HEK293 (cell line): Measurements from ENCODE around the gene RASD1.

ENCODE experiments used
- CTCF ChIA-PET: fragments of 350-600 bp; formaldehyde crosslinking; extraction: SDS; loops from one replicate; lab custom pipeline; 2021; ENCODE audit warnings: antibody characterized with exemption; lab: Yijun Ruan, JAX
- POLR2A ChIA-PET: fragments of 300-600 bp; formaldehyde crosslinking; extraction: SDS; loops from one replicate; lab custom pipeline; 2020; ENCODE audit warnings: antibody characterized with exemption, inconsistent platforms; lab: Yijun Ruan, JAX
- H3K27ac ChIP-seq: fragments of 200-500 bp; sonication (Bioruptor generic); 2 replicates; pipeline ENCODE4 v1.5.1; 2014; ENCODE audit warnings: low read depth, low read length, control low read depth, inconsistent platforms; ENCODE audit errors: extremely low read depth
- H3K36me3 ChIP-seq, 2 experiments: fragments of 200-500 bp in 1 of 2; sonication (Bioruptor generic) in 1 of 2; 1 replicate in 1 of 2; 2 replicates in 1 of 2; pipeline ENCODE4 v1.5.1; 2014 to 2017; ENCODE audit warnings: inconsistent platforms in 2 of 2, low read length in 2 of 2; ENCODE audit not compliant: control insufficient read depth in 2 of 2, insufficient read depth in 1 of 2
- H3K4me1 ChIP-seq: fragments of 200-500 bp; sonication (Bioruptor generic); 2 replicates; pipeline ENCODE4 v1.5.1; 2014; ENCODE audit warnings: mild to moderate bottlenecking, low read length, inconsistent platforms; ENCODE audit not compliant: control insufficient read depth, insufficient read depth
- H3K4me3 ChIP-seq: 2 replicates; pipeline ENCODE4 v1.5.1; 2011; ENCODE audit warnings: low read depth, mild to moderate bottlenecking, control low read depth, low read length, moderate library complexity
- H3K9me3 ChIP-seq: fragments of 200-500 bp; sonication (Bioruptor generic); 2 replicates; pipeline ENCODE4 v1.5.1; 2014; ENCODE audit warnings: low read depth, low read length, inconsistent platforms; ENCODE audit not compliant: control insufficient read depth, insufficient read depth
- GLIS2 ChIP-seq: fragments of 450-650 bp; formaldehyde crosslinking; IDR thresholded peaks from 2 replicates; pipeline ENCODE4 v1.5.1; 2016; ENCODE audit warnings: missing biosample characterization, missing genetic modification characterization
- HOXD13 ChIP-seq: sonication (generic); formaldehyde crosslinking; IDR thresholded peaks from 2 replicates; pipeline ENCODE4 v1.8.0; 2022; ENCODE audit warnings: missing genetic modification reagents, borderline replicate concordance
- IKZF3 ChIP-seq: fragments of 450-650 bp; IDR thresholded peaks from 2 replicates; pipeline ENCODE4 v1.5.0; 2018; ENCODE audit warnings: missing biosample characterization, mild to moderate bottlenecking, missing genetic modification characterization, moderate library complexity
- SCRT2 ChIP-seq: fragments of 450-650 bp; formaldehyde crosslinking; IDR thresholded peaks from 2 replicates; pipeline ENCODE4 v1.5.1; 2016; ENCODE audit warnings: missing biosample characterization, missing genetic modification characterization
- YY2 ChIP-seq: fragments of 450-650 bp; formaldehyde crosslinking; IDR thresholded peaks from 2 replicates; pipeline ENCODE4 v1.5.1; 2016; ENCODE audit warnings: missing biosample characterization, missing genetic modification characterization
- ZNF146 ChIP-seq: fragments of 450-650 bp; formaldehyde crosslinking; IDR thresholded peaks from 2 replicates; pipeline ENCODE4 v1.5.1; 2016; ENCODE audit warnings: missing biosample characterization, missing genetic modification characterization
- ZNF510 ChIP-seq: fragments of 450-650 bp; formaldehyde crosslinking; IDR thresholded peaks from 2 replicates; pipeline ENCODE4 v1.5.1; 2018; ENCODE audit warnings: mild to moderate bottlenecking, missing genetic modification characterization, missing biosample characterization; ENCODE audit not compliant: insufficient replicate concordance
- ZNF549 ChIP-seq: fragments of 450-650 bp; IDR thresholded peaks from 2 replicates; pipeline ENCODE4 v1.5.1; 2018; ENCODE audit warnings: missing biosample characterization, missing genetic modification characterization, mild to moderate bottlenecking, inconsistent platforms, moderate library complexity
- ZNF639 ChIP-seq: fragments of 450-650 bp; formaldehyde crosslinking; IDR thresholded peaks from 2 replicates; pipeline ENCODE4 v1.5.1; 2016; ENCODE audit warnings: missing biosample characterization, missing genetic modification characterization
- ZNF660 ChIP-seq: fragments of 450-650 bp; IDR thresholded peaks from 2 replicates; pipeline ENCODE4 v1.5.1; 2018; ENCODE audit warnings: missing biosample characterization, mild to moderate bottlenecking, missing genetic modification characterization
- ZNF704 ChIP-seq: fragments of 450-650 bp; formaldehyde crosslinking; IDR thresholded peaks from 2 replicates; pipeline ENCODE4 v1.5.1; 2016; ENCODE audit warnings: missing biosample characterization, missing genetic modification characterization
- TF ChIP-seq, protein P1 (sequence below): fragments of 450-650 bp; formaldehyde crosslinking; IDR thresholded peaks from 2 replicates; pipeline ENCODE4 v1.5.1; 2016; ENCODE audit warnings: missing biosample characterization, missing genetic modification characterization
- TF ChIP-seq, protein P2 (sequence below): fragments of 450-650 bp; formaldehyde crosslinking; IDR thresholded peaks from 2 replicates; pipeline ENCODE4 v1.5.1; 2016; ENCODE audit warnings: missing biosample characterization, missing genetic modification characterization, low read depth

RASD1 gene

GRCh38 chr17:17510456-17511292, 14.5 kb upstream of the RASD1 start:
- Histone ChIP-seq H3K27ac (no peak overlapping the region), H3K36me3 (no peaks in the 10 kb centered on the region), H3K4me3 (no peak overlapping the region), H3K4me1 (no peaks in the 10 kb centered on the region), H3K9me3 (no peaks in the 10 kb centered on the region)
- TF ChIP-seq, protein P1, sequence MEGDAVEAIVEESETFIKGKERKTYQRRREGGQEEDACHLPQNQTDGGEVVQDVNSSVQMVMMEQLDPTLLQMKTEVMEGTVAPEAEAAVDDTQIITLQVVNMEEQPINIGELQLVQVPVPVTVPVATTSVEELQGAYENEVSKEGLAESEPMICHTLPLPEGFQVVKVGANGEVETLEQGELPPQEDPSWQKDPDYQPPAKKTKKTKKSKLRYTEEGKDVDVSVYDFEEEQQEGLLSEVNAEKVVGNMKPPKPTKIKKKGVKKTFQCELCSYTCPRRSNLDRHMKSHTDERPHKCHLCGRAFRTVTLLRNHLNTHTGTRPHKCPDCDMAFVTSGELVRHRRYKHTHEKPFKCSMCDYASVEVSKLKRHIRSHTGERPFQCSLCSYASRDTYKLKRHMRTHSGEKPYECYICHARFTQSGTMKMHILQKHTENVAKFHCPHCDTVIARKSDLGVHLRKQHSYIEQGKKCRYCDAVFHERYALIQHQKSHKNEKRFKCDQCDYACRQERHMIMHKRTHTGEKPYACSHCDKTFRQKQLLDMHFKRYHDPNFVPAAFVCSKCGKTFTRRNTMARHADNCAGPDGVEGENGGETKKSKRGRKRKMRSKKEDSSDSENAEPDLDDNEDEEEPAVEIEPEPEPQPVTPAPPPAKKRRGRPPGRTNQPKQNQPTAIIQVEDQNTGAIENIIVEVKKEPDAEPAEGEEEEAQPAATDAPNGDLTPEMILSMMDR = peak; percentile 30; the same call in 1 of the 2 replicates
- no peak for TF ChIP-seq ZNF146 (tag by site-specific recombination)
- TF ChIP-seq GLIS2 (tag by site-specific recombination) = peak; percentile 55
- POLR2A ChIA-PET = interaction anchor here (2.8 kb wide), 1 partner anchor 14 kb away, joined by 13 read pairs; the partner anchor contains the start of gene RASD1
- CTCF ChIA-PET = interaction anchor here (0.9 to 4.8 kb wide), 3 partner anchors 11 to 156 kb away, joined by 3 to 19 read pairs (median 5); partner anchors contain the start of gene RASD1

- no peaks in the 10 kb centered on the region for H3K9me3 ChIP-seq
- no peaks in the 10 kb centered on the region for H3K4me1 ChIP-seq
- H3K27ac ChIP-seq = no peak overlapping the region
- no peaks in the 10 kb centered on the region for H3K36me3 ChIP-seq
- TF ChIP-seq YY2 (tag by site-specific recombination) = no peak
- no peak for TF ChIP-seq SCRT2 (tag by site-specific recombination)
- no peak for TF ChIP-seq ZNF639
- TF ChIP-seq ZNF704 = no peak
- no peak for TF ChIP-seq ZNF510 (tag by site-specific recombination)
- TF ChIP-seq ZNF549 (tag by site-specific recombination) = no peak
- TF ChIP-seq HOXD13 = no peak
- TF ChIP-seq, protein P2, sequence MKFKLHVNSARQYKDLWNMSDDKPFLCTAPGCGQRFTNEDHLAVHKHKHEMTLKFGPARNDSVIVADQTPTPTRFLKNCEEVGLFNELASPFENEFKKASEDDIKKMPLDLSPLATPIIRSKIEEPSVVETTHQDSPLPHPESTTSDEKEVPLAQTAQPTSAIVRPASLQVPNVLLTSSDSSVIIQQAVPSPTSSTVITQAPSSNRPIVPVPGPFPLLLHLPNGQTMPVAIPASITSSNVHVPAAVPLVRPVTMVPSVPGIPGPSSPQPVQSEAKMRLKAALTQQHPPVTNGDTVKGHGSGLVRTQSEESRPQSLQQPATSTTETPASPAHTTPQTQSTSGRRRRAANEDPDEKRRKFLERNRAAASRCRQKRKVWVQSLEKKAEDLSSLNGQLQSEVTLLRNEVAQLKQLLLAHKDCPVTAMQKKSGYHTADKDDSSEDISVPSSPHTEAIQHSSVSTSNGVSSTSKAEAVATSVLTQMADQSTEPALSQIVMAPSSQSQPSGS = no peak
- TF ChIP-seq IKZF3 (tag by site-specific recombination) = no peak
- TF ChIP-seq ZNF660 = no peak
- ChIA-PET CTCF (interaction anchor here (0.6 to 4.8 kb wide), 3 partner anchors 9 to 155 kb away, joined by 3 to 19 read pairs (median 3); partner anchors contain the start of gene RASD1), POLR2A (interaction anchor here (2.8 kb wide), 1 partner anchor 13 kb away, joined by 13 read pairs; the partner anchor contains the start of gene RASD1)
- H3K4me3 ChIP-seq = no peak overlapping the region
Observed at GRCh38 chr17:17509601-17510425, 13.6 kb upstream of the RASD1 start.
